Sciatic nerve (tissue), 2 donors: Measurements from ENCODE around the gene MAP4K1. TPM values are rescaled to one million over a fixed set of nuclear protein-coding genes. Genes with fewer than 3 reads are reported as not detected.

Experiments used
- ATAC-seq: fragments of 200-7000 bp; cut with Tn5 transposase; one replicate; pipeline ENCODE4 v1.9.1; 2020; ENCODE audit warnings: mild to moderate bottlenecking, moderate library complexity
- DNase-seq: peaks from one replicate; pipeline ENCODE4 v3.0.0-alpha.2; 2020; ENCODE audit warnings: low spot score
- intact Hi-C: fragments of 100-400 bp; cut with DNase I; formaldehyde crosslinking; loops from one replicate; pipeline ENCODE4 v1.14.2; 2022
- total RNA-seq: library from RNA; stranded (reverse); fragmentation: NEBNext Ultra II Directional; extraction: Animal tissue kit (Norgen Biotek cat#: 25700); gene quantifications from one replicate; pipeline ENCODE4 v1.2.1, GENCODE V29; 2021
- donor health status: DM: no; HTN: no; CAD: no.
- donor health status: DM: no; HTN: no; CAD: no.

Gene MAP4K1
- total RNA-seq, 1 donor from 2014 or later = 6.2 TPM

DNA sequence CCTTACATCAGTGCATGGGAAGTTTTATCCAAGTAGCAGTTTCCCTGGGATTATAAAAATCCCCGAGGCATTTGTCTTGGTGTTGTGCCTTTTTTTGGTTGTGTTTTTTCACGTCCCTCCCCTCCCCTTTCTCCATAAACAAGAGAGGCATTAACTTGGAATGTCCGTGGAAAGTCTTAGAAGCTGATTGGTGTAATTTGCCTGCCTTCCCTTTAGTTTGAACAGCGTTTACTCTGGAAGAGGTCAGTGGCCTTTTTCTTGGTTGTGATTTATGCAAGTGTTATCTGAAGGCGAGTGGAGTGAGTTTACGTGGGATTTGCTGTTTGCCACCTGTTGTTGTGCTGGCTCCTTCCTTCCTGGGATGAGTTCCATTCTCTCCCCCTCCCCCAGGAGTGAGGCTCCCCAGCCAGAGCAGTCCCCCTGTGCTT, 36.9 kb upstream of the MAP4K1 start:
- no peak for ATAC-seq
- no peak for DNase-seq
- intact Hi-C loops = no loop called here

GRCh38 chr19:38653028-38653571, 35.3 kb upstream of the MAP4K1 start:
- ATAC-seq (peak; percentile 11), DNase-seq (no peak)
- intact Hi-C loops = no loop called here

GRCh38 chr19:38650911-38651584, 33.3 kb upstream of the MAP4K1 start:
- no peak for DNase-seq
- intact Hi-C loops = no loop called here
- ATAC-seq = peak; percentile 65

GRCh38 chr19:38650172-38650775, 32.5 kb upstream of the MAP4K1 start:
- intact Hi-C loops = no loop called here
- DNase-seq (no peak), ATAC-seq (no peak)

DNA sequence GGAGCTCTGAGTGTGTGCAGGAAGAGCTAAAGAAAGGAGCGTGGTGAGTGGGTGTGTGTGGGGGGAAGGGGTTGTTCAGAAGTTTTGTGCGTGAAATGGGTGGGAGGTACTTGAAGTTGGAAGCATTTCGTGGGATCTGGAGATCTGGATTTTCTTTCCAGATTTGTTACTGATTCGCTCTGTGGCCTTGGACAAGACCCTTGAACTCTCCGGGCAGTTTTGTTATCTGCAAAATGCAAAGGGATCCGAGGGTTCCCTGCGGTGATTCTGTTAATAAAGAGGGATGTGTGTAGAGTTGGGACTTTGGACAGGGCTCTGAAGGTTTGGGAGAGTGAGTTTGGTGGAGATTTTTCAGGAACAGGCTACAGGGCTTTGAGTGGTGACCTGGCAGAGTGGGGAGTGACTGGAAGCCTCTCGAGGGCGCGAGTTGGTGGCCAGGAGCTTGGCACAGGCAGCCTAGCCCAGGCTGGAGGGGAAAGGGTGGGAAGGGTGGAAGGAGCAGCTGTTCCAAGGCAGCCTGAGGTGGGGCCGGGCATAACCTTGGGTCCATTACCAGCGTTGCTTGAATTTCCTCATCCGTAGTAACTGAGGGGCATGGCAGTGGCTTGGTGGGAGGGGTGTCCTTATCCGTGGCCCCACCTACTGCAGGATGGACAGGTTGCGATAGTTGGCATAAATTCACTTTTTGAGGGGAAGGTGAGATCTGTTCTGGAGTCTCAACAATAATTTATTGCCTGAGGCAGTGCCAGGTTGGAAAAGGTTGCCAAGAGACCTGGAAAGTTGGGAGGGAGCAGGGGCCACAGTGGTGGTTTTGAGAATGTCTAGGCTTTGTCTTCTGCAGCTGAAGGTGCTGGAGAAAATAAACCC, 31.8 kb upstream of the MAP4K1 start:
- intact Hi-C loops = no loop called here
- ATAC-seq (no peak), DNase-seq (no peak)

DNA sequence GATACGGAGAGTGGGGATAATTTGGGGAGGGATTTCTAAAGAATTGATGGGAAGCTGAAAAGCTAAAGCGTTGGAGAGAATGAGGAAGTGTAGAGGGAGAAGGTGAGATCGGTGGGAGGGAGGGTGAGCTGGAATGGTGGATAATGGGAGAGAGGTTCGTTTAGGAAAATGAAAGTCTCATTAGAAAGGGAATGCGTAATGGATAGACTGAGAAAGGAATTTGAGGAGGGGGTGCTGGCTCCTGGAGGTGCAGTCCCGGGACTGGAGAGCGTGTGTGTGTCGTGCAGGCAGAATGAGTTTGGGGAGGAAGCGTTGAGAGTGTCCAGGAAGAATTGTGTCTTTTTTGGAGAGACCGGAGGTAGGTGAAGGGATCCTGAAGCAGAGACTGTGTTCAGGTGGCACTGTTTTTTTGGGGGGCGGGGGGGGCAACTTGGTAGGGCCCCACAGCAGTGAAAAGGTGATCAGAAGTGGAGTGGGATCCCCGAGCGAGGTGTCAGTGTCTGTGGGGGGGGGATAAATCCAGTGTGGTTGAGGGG, 31.1 kb upstream of the MAP4K1 start:
- no peak for DNase-seq
- ATAC-seq = no peak
- intact Hi-C loops = no loop called here

DNA sequence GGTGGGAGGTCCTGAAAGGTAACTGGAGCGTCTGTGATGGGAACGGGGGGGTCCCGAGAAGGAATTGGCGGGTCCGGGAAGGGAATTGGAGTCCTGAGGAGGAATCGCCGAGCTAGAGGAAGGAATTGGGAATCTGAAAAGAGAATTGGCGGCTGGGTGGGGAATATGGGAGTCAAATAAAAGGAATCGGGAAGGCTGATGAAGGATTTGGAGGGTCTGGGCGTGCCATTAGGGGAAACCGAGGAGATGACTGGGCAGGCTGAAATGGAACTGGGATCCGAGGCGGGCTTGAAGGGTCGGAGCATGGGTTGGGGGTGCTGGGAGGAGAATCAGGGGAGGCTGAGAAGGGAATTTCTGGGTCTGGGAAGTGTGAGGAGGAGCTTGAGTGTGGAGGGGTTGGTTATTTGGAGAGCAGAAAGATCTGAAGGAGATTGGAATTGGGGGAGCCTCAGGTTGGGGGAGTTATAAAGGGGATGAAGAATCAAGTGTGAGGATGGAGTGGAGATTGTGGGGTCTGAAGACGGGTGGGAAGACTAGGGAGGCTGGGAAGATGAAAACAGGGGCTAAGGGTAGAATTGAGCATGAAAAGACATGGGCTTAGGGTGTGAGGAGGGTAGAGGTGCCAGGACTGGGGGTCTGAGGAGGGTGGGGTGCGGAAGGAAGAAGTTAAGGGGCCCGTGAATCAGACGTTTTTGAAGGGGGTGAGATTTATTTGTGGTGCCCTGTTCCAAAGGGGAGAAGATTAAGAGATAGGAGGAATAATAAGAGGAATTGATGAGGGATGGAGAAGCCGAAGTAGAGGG, 30.4 kb upstream of the MAP4K1 start:
- DNase-seq (no peak), ATAC-seq (no peak)
- intact Hi-C loops = no loop called here

DNA sequence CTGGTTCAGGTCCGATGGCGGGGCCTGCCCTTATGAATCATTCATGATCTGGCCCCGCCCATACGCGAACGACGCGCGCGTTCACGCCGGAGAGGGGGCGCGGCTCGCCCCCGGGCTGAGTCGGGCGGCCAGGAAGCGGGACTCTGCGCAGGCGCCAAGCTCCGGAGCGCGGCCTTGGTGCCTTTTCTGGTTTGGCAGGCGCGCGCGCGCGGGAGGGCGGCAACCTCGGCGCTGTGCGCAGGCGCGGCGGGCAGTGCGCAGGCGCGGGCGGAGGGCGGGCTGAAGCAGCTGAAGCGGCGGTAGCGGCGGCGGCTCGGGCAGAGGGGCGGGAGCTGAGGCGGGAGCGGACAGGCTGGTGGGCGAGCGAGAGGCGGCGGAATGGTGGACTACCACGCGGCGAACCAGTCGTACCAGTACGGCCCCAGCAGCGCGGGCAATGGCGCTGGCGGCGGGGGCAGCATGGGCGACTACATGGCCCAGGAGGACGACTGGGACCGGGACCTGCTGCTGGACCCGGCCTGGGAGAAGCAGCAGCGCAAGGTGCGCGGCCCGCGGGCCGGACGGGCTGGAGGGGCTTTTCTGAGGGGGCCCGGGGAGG, 29.7 kb upstream of the MAP4K1 start, which contains the start of gene ACTN4:
Gene ACTN4, plus strand, starts transcription at position 282 of the 598 bp plus-strand sequence. Its CDS starts 97 bp downstream, at position 379.
- ATAC-seq = peak; percentile 91
- intact Hi-C loops = no loop called here
- DNase-seq = peak; percentile 100

GRCh38 chr19:38644719-38645118, 27.0 kb upstream of the MAP4K1 start:
- intact Hi-C loops = no loop called here
- ATAC-seq (no peak), DNase-seq (no peak)

DNA sequence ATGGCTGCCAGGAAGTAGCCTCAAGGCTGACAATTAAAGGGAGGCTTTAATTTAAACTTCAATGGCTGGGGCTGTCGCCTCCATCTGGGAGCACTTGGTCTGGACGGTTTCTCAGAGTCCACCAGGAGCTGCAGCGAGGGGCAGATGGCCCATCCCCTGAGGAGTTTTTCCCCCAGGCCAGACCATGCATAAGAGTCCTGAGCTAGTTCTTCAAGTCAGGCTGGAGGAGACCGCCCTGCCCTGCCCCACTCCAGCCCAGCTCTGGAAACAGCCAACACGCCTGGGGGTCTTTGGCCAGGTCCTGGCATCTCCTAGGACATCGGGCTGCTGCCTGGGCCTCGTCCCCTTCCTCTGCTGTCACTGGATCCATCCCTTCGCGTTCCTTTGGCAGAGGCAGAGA, 24.4 kb upstream of the MAP4K1 start:
- ATAC-seq = no peak
- intact Hi-C loops = no loop called here
- no peak for DNase-seq

- ATAC-seq = no peak
Observed at GRCh38 chr19:38640368-38640767, 22.6 kb upstream of the MAP4K1 start.

GRCh38 chr19:38639679-38640078, 21.9 kb upstream of the MAP4K1 start:
- ATAC-seq = no peak
- intact Hi-C loops = loop anchor here (10.0 kb wide), 1 partner anchor 235 kb away; the partner anchor contains the start of gene FAM98C
- no peak for DNase-seq

More at GRCh38 chr19:38640368-38640767, 22.6 kb upstream of the MAP4K1 start:
- DNase-seq = no peak
- intact Hi-C loops = no loop called here

- ATAC-seq (no peak), DNase-seq (no peak)
- intact Hi-C loops = loop anchor here (10.0 kb wide), 1 partner anchor 234 kb away; the partner anchor contains the start of gene FAM98C
Observed at GRCh38 chr19:38638461-38638860, 20.7 kb upstream of the MAP4K1 start.

GRCh38 chr19:38635483-38636399, 18.0 kb upstream of the MAP4K1 start:
- intact Hi-C loops = loop anchor here (10.0 kb wide), 1 partner anchor 231 kb away; the partner anchor contains the start of gene FAM98C
- ATAC-seq (no peak), DNase-seq (no peak)

DNA sequence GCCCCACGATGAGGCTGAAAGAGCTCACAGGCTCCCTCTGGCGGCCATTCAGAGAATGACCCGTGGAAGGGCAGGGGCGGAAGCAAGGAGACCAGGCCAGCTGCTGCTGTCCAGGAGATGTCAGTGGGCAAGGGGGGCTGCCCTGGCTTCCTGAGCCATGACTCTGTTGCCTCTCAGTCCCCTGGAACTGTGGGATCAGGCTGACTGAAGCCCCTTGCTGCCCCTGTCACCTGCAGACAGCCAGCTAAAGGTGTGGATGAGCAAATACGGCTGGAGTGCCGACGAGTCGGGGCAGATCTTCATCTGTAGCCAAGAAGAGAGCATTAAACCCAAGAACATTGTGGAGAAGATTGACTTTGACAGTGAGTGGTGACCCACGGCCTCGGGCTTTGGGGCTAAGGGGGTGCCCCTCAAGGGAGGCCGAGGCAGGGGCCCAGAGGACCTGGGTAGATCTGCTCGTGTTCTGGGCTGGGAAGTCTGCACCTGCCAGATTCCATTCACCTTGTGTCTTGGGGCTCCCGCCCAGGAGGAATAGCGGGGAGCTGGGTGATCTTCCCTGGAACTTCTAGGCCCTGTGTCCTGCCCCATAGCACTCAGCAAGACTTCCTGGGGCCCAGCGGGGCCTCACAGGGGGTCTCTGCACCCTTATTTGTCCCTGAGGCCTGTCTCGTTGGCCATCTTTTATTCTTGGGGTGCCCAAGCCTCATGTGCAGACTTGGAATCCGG, 17.2 kb upstream of the MAP4K1 start:
- intact Hi-C loops = loop anchor here (10.0 kb wide), 1 partner anchor 230 kb away; the partner anchor contains the start of gene FAM98C
- peak; percentile 90 for DNase-seq

More for the DNA sequence above, 17.2 kb upstream of the MAP4K1 start:
- peak; percentile 75 for ATAC-seq
